ENCODE data around the gene GPR132.
"Not testable (repeated sequence)": the region's sequence is repeated elsewhere in the genome, so short reads cannot be mapped to it uniquely, and the experiment has no call there.

Gene GPR132

DNA sequence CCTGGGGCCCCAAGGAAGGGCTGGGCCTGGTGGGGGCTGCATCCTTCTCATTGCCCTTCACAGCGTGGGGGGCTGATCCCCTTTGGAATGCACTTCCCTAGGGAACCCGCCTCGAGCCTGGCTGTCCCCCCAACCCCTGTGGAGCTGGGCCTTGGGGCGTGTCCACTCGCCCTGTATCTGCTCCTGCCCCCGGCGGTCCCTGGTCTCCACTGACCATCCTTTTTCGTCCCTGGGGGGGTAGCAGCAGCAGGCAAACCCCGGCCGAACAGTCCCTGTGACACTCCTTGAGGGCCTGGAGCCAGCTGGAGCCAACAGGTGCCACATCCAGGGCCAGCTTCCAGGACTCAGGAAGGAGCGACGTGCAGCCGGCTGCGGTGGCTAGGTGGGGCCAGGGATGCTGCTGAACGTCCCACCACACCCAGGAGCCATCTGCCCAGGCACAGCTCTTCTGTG is 9.4 kb upstream of the GPR132 start:
- DNase-seq, result no peak

- no peak for DNase-seq
Measured at GRCh38 chr14:105073720-105074600, 8.7 kb upstream of the GPR132 start.

- no peak for DNase-seq
Measured at GRCh38 chr14:105072892-105073719, 7.9 kb upstream of the GPR132 start.

DNA sequence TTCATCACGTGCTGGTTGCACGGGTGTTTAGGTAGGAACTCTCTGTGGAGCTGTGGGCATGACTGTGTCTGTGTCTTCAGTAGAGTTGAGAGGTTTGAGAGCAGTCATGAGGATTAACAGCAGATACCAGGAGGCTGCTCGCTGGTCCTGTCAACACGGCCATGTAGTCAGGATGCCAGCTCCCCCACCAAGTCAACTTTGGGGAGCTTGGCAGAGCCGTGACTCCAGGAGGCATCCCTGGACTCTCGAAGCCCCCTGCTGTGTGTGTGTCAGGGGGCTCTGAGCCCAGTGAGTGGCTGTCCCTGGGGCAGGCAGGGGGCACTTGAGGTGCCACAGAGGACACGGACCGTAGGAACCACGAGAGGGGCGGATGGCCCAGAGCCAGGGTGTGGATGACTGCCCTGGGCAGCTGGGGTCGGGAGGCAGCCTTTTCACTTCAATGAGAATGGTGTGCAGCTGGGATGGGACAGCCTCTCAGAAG is 7.2 kb upstream of the GPR132 start:
- no peak for DNase-seq

- DNase-seq, result no peak
Measured at GRCh38 chr14:105071942-105072341, 6.7 kb upstream of the GPR132 start.

GRCh38 chr14:105071326-105071725 is 6.1 kb upstream of the GPR132 start:
- no peak for DNase-seq

DNA sequence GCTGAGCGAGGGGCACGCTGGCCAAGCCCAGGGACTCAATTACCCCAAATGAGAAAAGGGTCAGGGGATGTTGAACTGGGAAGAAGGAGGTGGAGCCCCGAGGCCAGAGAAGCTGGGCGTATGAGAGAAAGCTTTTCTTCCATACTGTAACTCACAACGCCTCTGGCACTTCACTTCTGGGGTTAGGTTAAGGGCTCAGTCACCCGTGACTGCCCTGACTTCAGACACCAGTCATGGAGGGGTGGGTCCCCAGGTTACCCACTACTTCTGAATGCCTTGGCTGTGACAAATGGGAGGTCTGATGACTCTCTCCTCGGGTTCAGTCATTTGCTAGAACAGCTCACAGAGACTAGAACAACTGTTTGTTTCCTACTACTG is 5.5 kb upstream of the GPR132 start:
- DNase-seq, result no peak

- peak; percentile 43 for DNase-seq
Measured at GRCh38 chr14:105069871-105070759, 4.9 kb upstream of the GPR132 start.

DNA sequence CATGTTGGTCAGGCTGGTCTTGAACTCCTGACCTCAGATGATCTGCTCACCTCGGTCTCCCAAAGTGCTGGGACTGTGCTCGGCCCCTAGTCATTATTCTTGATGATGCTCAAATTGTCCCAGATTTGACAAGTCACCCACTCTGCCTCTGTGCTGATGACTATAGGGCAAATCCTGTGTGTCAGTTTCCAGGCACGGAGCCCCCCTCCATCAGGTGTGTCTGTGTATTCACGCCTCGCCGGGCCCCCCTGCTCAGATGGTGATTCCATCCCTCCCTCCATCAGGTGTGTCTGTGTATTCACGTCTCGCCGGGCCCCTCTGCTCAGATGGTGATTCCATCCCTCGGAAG is 4.3 kb upstream of the GPR132 start:
- no peak for DNase-seq

DNA sequence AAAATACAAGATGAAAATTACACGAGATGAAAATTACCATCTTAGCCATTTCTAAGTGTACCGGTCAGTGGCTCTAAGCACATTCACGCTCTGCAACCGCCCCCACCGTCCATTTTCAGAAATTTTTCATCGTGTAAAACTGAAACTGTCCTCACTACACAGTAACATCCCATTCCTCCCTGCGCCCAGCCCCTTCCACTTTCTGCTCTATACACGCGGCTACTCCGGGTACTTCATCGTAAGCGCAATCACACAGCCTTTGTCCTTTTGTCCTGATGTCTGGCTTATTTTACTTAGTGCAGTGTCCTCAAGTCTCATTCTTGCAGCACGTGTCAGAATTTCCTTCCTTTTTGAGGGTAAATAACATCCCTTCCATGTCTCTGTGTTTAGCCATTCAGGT is 3.6 kb upstream of the GPR132 start:
- no peak for DNase-seq

DNA sequence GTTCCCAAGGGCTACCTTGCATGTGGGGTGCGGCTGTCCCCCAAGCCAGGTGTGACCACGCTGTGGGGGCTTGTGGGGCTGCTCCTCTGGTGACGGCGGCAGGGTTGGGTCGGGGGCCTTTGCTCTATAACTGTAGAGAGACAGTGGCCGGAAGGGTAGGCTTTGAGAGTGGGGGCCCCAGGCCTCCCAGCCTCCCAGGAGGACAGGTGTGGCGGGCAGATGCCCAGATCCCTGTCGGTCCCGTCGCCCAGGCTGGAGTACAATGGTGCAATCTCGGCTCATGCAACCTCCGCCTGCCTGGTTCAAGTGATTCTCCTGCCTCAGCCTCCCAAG is 2.7 kb upstream of the GPR132 start:
- DNase-seq, result no peak

- peak; percentile 73 for DNase-seq
Measured at GRCh38 chr14:105067140-105067968, 2.1 kb upstream of the GPR132 start.

DNA sequence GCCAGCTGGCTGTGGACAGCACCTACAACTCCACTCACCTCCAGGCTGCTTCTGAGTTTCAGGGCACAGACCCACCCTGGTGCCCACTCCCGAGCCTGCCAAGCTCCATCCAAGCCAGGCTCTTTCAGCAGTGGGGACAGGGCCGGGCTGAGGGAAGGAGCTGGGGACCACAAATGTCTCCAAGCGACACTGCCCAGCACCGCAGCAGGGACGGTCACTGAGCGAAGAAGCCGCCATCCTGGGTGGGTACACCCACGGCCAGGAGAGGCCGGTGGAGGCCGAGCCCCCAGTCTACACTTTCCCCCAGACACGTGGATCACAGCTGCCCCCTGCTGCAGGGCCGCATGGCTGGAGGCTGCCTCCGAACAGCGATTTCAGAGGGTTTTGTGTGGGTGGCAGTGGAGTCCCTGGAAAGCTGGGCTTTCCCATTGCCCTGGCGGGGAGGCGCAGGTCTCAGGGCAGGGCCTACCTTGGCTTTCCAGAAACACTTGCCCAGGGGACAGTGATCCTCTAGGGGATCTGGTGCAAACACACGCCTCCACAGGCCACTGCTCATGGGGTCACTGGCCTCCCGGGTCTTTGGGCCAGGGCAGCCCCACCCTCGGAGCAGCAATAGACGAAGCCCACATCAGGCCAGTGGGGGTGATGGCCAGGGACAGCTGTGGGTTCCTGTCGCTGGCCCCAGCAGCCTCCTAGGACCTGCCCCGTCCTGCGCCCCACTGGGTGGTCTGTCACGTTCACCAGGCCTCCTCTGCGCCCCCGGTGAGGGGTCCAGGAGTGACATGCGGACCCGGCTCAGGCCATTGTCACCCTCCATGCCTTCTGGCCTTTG is 1.2 kb upstream of the GPR132 start:
- no peak for DNase-seq

GRCh38 chr14:105064721-105065143 is 498 bp downstream of the GPR132 start:
- peak; percentile 54 for DNase-seq

GRCh38 chr14:105064001-105064400 is 1.2 kb downstream of the GPR132 start:
- no peak for DNase-seq

GRCh38 chr14:105063506-105063905 is 1.7 kb downstream of the GPR132 start:
- DNase-seq, result not testable (repeated sequence)

DNA sequence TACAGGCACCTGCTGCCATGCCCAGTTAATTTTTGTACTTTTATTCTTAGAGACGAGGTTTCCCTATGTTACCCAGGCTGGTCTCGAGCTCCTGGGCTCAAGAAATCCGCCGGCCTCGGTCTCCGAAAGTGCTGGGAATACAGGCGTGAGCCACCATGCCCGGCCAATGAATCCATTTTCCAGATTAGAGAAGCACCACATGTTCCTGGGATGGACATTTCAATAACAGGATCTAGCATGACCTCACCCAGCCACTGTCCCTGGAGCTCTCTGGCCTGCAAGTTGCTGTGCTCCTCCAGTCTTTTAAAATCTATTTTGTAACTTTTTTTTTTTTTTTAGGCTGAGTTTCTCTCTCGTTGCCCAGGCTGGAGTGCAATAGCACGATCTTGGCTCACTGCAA is 2.2 kb downstream of the GPR132 start:
- DNase-seq, result no peak

DNA sequence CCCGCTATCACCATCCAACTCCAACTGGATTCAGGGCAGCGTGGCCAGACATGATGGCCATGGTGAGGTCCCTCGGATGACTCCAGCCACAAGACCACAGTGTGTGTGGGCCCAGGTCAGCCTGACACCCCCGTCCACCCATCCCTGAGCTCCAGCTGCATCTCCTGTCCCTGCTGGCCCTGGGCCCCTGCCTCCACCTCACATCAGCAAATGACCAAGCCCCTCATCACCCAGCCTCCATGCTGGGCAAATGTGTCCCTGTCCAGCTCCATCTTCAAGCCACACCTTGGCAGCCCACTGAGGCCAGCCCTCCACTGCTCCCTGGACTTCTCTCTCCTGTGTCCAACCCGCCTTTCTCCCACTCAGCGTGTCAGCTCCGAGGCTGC is 3.2 kb downstream of the GPR132 start:
- no peak for DNase-seq

- DNase-seq, result no peak
Measured at GRCh38 chr14:105061428-105062047, 3.7 kb downstream of the GPR132 start.

GRCh38 chr14:105060751-105061427 is 4.3 kb downstream of the GPR132 start:
- DNase-seq, result no peak

All from EL (cell line).